ENCODE data around the gene RCAN1. TPM values are rescaled to one million over a fixed set of nuclear protein-coding genes. Genes with fewer than 3 reads are reported as not detected.

The RCAN1 gene
- total RNA-seq, 3 donors from 2014 or later (not counting 1 experiment from before 2014, with no cell fraction given) = 6.7 to 8.9 (median 8.2) TPM

GRCh38 chr21:34540206-34540605 is 74.7 kb downstream of the RCAN1 start:
- DNase-seq (no peak), ATAC-seq (no peak)
- TF ChIP-seq CTCF (IDR thresholded peaks at IDR 0.05) = no peak
- H3K27me3 ChIP-seq (ENCODE audit: control insufficient read depth, insufficient read depth, low read length) = no peaks in the 10 kb centered on the region
- no peak overlapping the region for H3K27ac Mint-ChIP-seq
- 91% methylated on average over 5 of the region's 5 CpGs for WGBS (ENCODE audit: insufficient coverage)
- H3K4me3 Mint-ChIP-seq = no peak overlapping the region
- no peak overlapping the region for H3K4me3 ChIP-seq (ENCODE audit: low read length)
- H3K36me3 Mint-ChIP-seq = no peaks in the 10 kb centered on the region
- H3K36me3 ChIP-seq (ENCODE audit: control insufficient read depth, insufficient read depth, low read length) = no peaks in the 10 kb centered on the region
- peaks cover 21 to 29% of the 10 kb centered on the region in 2 donors for H3K4me1 Mint-ChIP-seq
- H3K9me3 ChIP-seq (ENCODE audit: control insufficient read depth, insufficient read depth, low read length) = no peaks in the 10 kb centered on the region
- peaks cover 12% of the 10 kb centered on the region for H3K4me1 ChIP-seq (ENCODE audit: control insufficient read depth, insufficient read depth, low read length)
- no peaks in the 10 kb centered on the region for H3K27me3 Mint-ChIP-seq (ENCODE audit: low read depth in 2 of 2)
- no peaks in the 10 kb centered on the region for H3K9me3 Mint-ChIP-seq
- intact Hi-C loops (cut with micrococcal nuclease) = no loop called here
- H3K27ac ChIP-seq (ENCODE audit: low read length) = no peak overlapping the region

- H3K4me3 Mint-ChIP-seq = no peak overlapping the region
- no peaks in the 10 kb centered on the region for H3K36me3 ChIP-seq (ENCODE audit: control insufficient read depth, insufficient read depth, low read length)
- DNase-seq = no peak
- intact Hi-C loops (cut with micrococcal nuclease) = no loop called here
- H3K4me1 ChIP-seq (ENCODE audit: control insufficient read depth, insufficient read depth, low read length) = peaks cover 16% of the 10 kb centered on the region
- no peak for ATAC-seq
- no peak overlapping the region for H3K4me3 ChIP-seq (ENCODE audit: low read length)
- no peak overlapping the region for H3K27ac ChIP-seq (ENCODE audit: low read length)
- H3K27me3 ChIP-seq (ENCODE audit: control insufficient read depth, insufficient read depth, low read length) = no peaks in the 10 kb centered on the region
- TF ChIP-seq CTCF (IDR thresholded peaks at IDR 0.05) = no peak
- H3K4me1 Mint-ChIP-seq = peaks cover 26 to 37% of the 10 kb centered on the region in 2 donors
- no peaks in the 10 kb centered on the region for H3K9me3 Mint-ChIP-seq
- 100% methylated on average over 3 of the region's 3 CpGs for WGBS (ENCODE audit: insufficient coverage)
- H3K36me3 Mint-ChIP-seq = no peaks in the 10 kb centered on the region
- H3K27me3 Mint-ChIP-seq (ENCODE audit: low read depth in 2 of 2) = peaks cover 0 to 5% of the 10 kb centered on the region in 2 donors
- H3K27ac Mint-ChIP-seq = no peak overlapping the region
- no peaks in the 10 kb centered on the region for H3K9me3 ChIP-seq (ENCODE audit: control insufficient read depth, insufficient read depth, low read length)
These were observed 77.1 kb downstream of the RCAN1 start for GRCh38 chr21:34537838-34538237.

- H3K9me3 Mint-ChIP-seq = no peaks in the 10 kb centered on the region
- Histone ChIP-seq H3K36me3 (ENCODE audit: control insufficient read depth, insufficient read depth, low read length) (no peaks in the 10 kb centered on the region), H3K9me3 (ENCODE audit: control insufficient read depth, insufficient read depth, low read length) (no peaks in the 10 kb centered on the region), H3K4me1 (ENCODE audit: control insufficient read depth, insufficient read depth, low read length) (peaks cover 16% of the 10 kb centered on the region), H3K4me3 (ENCODE audit: low read length) (no peak overlapping the region), H3K27me3 (ENCODE audit: control insufficient read depth, insufficient read depth, low read length) (no peaks in the 10 kb centered on the region), H3K27ac (ENCODE audit: low read length) (no peak overlapping the region)
- WGBS (ENCODE audit: insufficient coverage) = 86% methylated on average over 2 of the region's 2 CpGs
- H3K27me3 Mint-ChIP-seq (ENCODE audit: low read depth in 2 of 2) = peaks cover 0 to 5% of the 10 kb centered on the region in 2 donors
- ATAC-seq (no peak), DNase-seq (no peak)
- peaks cover 26 to 37% of the 10 kb centered on the region in 2 donors for H3K4me1 Mint-ChIP-seq
- TF ChIP-seq CTCF (IDR thresholded peaks at IDR 0.05) = no peak
- H3K27ac Mint-ChIP-seq = no peak overlapping the region
- no peak overlapping the region for H3K4me3 Mint-ChIP-seq
- intact Hi-C loops (cut with micrococcal nuclease) = no loop called here
- no peaks in the 10 kb centered on the region for H3K36me3 Mint-ChIP-seq
These were observed 78.1 kb downstream of the RCAN1 start for GRCh38 chr21:34536820-34537219.

GRCh38 chr21:34536311-34536710 is 78.6 kb downstream of the RCAN1 start:
- H3K27ac Mint-ChIP-seq = no peak overlapping the region
- 98% methylated on average over 8 of the region's 8 CpGs for WGBS (ENCODE audit: insufficient coverage)

More at GRCh38 chr21:34536311-34536710, 78.6 kb downstream of the RCAN1 start:
- peaks cover 0 to 5% of the 10 kb centered on the region in 2 donors for H3K27me3 Mint-ChIP-seq (ENCODE audit: low read depth in 2 of 2)
- H3K9me3 ChIP-seq (ENCODE audit: control insufficient read depth, insufficient read depth, low read length) = no peaks in the 10 kb centered on the region
- H3K36me3 ChIP-seq (ENCODE audit: control insufficient read depth, insufficient read depth, low read length) = no peaks in the 10 kb centered on the region
- no peaks in the 10 kb centered on the region for H3K9me3 Mint-ChIP-seq
- H3K27ac ChIP-seq (ENCODE audit: low read length) = no peak overlapping the region
- no peak for TF ChIP-seq CTCF (IDR thresholded peaks at IDR 0.05)
- ATAC-seq = no peak
- peaks cover 16% of the 10 kb centered on the region for H3K4me1 ChIP-seq (ENCODE audit: control insufficient read depth, insufficient read depth, low read length)
- no peak overlapping the region for H3K4me3 Mint-ChIP-seq
- intact Hi-C loops (cut with micrococcal nuclease) = no loop called here
- H3K4me1 Mint-ChIP-seq = peaks cover 26 to 37% of the 10 kb centered on the region in 2 donors
- H3K4me3 ChIP-seq (ENCODE audit: low read length) = no peak overlapping the region
- DNase-seq = no peak
- no peaks in the 10 kb centered on the region for H3K27me3 ChIP-seq (ENCODE audit: control insufficient read depth, insufficient read depth, low read length)
- no peaks in the 10 kb centered on the region for H3K36me3 Mint-ChIP-seq
